NCI-H2029 treated with DMSO at 0.1 percent for 48 hours (cell line): ENCODE measurements around the gene NAV2.
"Not testable (repeated sequence)": the region's sequence is repeated elsewhere in the genome, so short reads cannot be mapped to it uniquely, and the experiment has no call there.

Experiments used
- DNase-seq: peaks from one replicate; lab custom pipeline; 2025; lab: John Stamatoyannopoulos, UW

NAV2 gene

GRCh38 chr11:19955660-19956059 lies 243.0 kb downstream of the NAV2 start:
- DNase-seq: no peak

- DNase-seq: no peak
Measured at GRCh38 chr11:19956228-19956627, 243.6 kb downstream of the NAV2 start.

GRCh38 chr11:19957294-19957943 lies 244.8 kb downstream of the NAV2 start:
- no peak for DNase-seq

- no peak for DNase-seq
Measured at GRCh38 chr11:19958204-19958603, 245.6 kb downstream of the NAV2 start.

- no peak for DNase-seq
Measured at GRCh38 chr11:19959210-19959609, 246.6 kb downstream of the NAV2 start.

DNA sequence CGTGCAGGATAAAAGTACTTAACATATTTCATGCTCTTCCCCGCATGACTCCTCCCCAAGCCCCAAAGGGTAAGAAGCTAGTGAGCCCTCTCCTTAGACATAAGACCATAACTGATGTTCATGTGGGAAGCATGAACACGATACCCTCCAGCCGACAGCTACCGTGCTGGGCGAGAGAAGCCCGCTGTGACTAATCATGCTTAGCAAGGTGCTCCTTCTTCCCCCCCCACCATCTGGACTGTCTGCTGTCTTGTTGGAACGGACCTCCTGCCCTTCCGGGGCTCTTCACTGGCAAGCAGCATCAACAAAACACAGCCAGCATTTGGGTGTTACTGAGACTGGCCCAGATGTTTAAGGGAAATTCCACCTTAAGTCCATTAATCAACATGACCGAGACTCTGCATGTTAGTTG lies 247.0 kb downstream of the NAV2 start:
- no peak for DNase-seq

GRCh38 chr11:19960410-19960809 lies 247.8 kb downstream of the NAV2 start:
- not testable (repeated sequence) for DNase-seq

- DNase-seq: no peak
Measured at GRCh38 chr11:19961225-19961624, 248.6 kb downstream of the NAV2 start.

- no peak for DNase-seq
Measured at GRCh38 chr11:19962053-19962800, 249.6 kb downstream of the NAV2 start.

GRCh38 chr11:19962801-19963175 lies 250.2 kb downstream of the NAV2 start:
- DNase-seq: no peak

GRCh38 chr11:19963697-19964387 lies 251.2 kb downstream of the NAV2 start:
- no peak for DNase-seq

GRCh38 chr11:19966441-19966840 lies 253.8 kb downstream of the NAV2 start:
- no peak for DNase-seq

GRCh38 chr11:19966927-19967326 lies 254.3 kb downstream of the NAV2 start:
- DNase-seq: no peak

GRCh38 chr11:19967787-19968186 lies 255.2 kb downstream of the NAV2 start:
- DNase-seq: no peak

GRCh38 chr11:19968860-19969259 lies 256.2 kb downstream of the NAV2 start:
- no peak for DNase-seq

DNA sequence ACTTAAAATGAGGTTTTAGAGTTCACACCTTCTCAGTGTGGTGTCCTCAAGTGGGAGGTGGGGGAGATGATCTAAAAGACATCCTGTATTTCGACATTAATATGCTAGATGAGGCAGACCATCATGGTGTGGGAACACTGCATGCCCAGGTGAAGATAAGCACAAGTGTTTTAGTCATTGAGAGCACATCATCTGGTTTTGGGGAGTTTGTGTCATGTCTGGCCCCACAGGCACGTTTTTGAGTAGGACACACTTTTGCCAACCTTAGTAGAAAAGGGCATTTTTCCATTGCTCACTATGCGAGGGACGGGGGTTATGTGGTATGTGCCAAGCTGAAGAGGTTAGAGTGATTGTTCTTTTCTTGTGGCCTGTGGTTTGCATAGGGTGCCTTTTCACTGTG lies 258.3 kb downstream of the NAV2 start:
- DNase-seq: no peak

- no peak for DNase-seq
Measured at GRCh38 chr11:19972091-19972490, 259.5 kb downstream of the NAV2 start.

DNA sequence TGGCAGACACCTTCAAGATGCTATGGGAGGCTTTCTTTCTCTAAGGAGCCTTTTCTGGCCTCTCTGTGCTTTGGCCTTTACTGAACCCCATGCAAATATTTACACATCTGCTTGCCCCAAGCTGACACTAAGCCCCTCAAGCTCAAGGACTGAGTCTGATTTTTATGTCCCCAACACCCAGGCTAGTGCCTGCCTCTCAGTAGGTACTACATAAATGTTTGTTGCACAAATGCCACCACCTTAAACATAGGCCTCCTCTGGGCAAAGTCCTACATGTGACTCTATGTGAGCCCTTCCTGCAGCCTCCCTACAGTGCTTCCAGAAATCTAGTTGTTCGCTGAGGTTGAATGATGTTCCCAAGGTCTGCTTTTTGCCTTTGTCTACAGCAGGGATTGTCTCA lies 260.0 kb downstream of the NAV2 start:
- DNase-seq: no peak

- no peak for DNase-seq
Measured at GRCh38 chr11:19973136-19973635, 260.5 kb downstream of the NAV2 start.

DNA sequence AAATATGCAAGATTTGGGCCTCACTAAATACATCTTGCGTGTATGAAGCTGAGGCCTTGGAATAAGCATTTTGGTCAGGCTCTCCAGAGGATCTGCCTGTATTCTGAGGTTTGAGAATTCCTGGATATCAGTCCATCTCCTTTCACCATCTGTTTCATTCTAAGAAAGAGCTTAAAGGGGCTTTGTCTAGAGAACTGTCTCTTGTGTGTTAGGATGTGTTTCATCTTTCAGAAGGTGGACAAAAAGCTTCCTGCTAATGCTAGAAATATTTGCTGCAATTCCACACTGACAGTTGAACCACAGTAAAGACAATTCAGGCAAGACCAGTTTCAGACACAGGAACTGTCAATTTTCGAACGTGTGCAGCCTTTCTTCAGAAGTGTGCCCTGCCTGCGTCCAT lies 262.2 kb downstream of the NAV2 start:
- DNase-seq: no peak

GRCh38 chr11:19975414-19975990 lies 262.9 kb downstream of the NAV2 start:
- no peak for DNase-seq

GRCh38 chr11:19976281-19976941 lies 263.8 kb downstream of the NAV2 start:
- DNase-seq: no peak
